ENCODE data around the gene ATXN1. TPM values are rescaled to one million over a fixed set of nuclear protein-coding genes. Genes with fewer than 3 reads are reported as not detected.

The ATXN1 gene
- polyA plus RNA-seq, 1 donor (not counting 4 experiments of a cell fraction or from before 2014, with no cell fraction given) = 9.7 TPM

DNA sequence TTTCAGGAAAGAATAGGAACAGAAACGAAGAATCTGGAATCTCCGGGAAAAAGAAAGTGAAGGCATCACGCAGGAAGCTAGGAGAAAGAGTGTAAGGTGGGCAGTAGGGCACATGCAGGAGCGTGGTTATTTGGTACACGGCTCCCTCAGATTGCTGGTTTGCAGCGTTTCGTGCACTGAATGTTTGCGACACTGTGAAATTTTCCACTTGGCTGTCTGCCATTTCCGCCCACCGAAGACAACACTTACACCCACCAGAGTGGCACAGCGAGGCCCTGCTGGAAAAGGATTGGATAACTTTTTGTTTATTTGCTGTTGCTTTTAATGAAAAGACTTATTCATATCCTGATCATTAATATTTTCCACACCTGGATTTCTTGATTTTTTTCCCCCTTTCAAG lies 274.6 kb downstream of the ATXN1 start:
- TF ChIP-seq, protein P1, sequence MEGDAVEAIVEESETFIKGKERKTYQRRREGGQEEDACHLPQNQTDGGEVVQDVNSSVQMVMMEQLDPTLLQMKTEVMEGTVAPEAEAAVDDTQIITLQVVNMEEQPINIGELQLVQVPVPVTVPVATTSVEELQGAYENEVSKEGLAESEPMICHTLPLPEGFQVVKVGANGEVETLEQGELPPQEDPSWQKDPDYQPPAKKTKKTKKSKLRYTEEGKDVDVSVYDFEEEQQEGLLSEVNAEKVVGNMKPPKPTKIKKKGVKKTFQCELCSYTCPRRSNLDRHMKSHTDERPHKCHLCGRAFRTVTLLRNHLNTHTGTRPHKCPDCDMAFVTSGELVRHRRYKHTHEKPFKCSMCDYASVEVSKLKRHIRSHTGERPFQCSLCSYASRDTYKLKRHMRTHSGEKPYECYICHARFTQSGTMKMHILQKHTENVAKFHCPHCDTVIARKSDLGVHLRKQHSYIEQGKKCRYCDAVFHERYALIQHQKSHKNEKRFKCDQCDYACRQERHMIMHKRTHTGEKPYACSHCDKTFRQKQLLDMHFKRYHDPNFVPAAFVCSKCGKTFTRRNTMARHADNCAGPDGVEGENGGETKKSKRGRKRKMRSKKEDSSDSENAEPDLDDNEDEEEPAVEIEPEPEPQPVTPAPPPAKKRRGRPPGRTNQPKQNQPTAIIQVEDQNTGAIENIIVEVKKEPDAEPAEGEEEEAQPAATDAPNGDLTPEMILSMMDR (optimal IDR thresholded peaks at IDR 0.05 in 1 of 3, IDR thresholded peaks at IDR 0.05 in 1 of 3, conservative IDR thresholded peaks at IDR 0.05 in 1 of 3; ENCODE audit: extremely low read depth in 1 of 3, insufficient read depth in 2 of 3, low read length in 3 of 3) = no peak
- no peak for TF ChIP-seq EZH2 (IDR thresholded peaks at IDR 0.05; ENCODE audit: low read length)
- H4K20me1 ChIP-seq (ENCODE audit: control insufficient read depth, extremely low read depth, insufficient read depth, low read length) = peaks cover 3% of the 10 kb centered on the region
- H3K27me3 ChIP-seq (ENCODE audit: control insufficient read depth, extremely low read depth, insufficient read depth, low read length) = no peaks in the 10 kb centered on the region
- no peak overlapping the region for H2AFZ ChIP-seq (ENCODE audit: control insufficient read depth, low read length)
- no peaks in the 10 kb centered on the region for H3K9me1 ChIP-seq (ENCODE audit: control insufficient read depth, extremely low read depth, insufficient read depth, low read length)
- H3K27ac ChIP-seq (ENCODE audit: control insufficient read depth, insufficient read depth, low read length) = no peak overlapping the region
- no peaks in the 10 kb centered on the region for H3K36me3 ChIP-seq (ENCODE audit: control insufficient read depth in 2 of 2, extremely low read depth in 1 of 2, insufficient read depth in 2 of 2, low read length in 2 of 2)
- peaks cover 3% of the 10 kb centered on the region for H3K4me1 ChIP-seq (ENCODE audit: control insufficient read depth, extremely low read depth, insufficient read depth, low read length)
- H3K9me3 ChIP-seq (ENCODE audit: control insufficient read depth, low read depth, low read length) = peaks cover 6% of the 10 kb centered on the region
- H3K4me2 ChIP-seq (ENCODE audit: control insufficient read depth, extremely low read depth, insufficient read depth, low read depth, low read length) = no peak overlapping the region
- dilution Hi-C loops (cut with MboI; ENCODE audit: extremely low pct_ligation_motif_present, low sequenced_read_pairs) = no loop called here
- FAIRE-seq = no peak
- no peak for DNase-seq (ENCODE audit: low read depth, low spot score)
- no peaks in the 10 kb centered on the region for H3K79me2 ChIP-seq (ENCODE audit: control insufficient read depth, insufficient read depth, low read length)
- H3K4me3 ChIP-seq (ENCODE audit: control insufficient read depth in 2 of 3, extremely low read depth in 1 of 3, insufficient read depth in 2 of 3, low read depth in 1 of 3, low read length in 3 of 3) = no peak overlapping the region
- H3K9ac ChIP-seq (ENCODE audit: control insufficient read depth, extremely low read depth, insufficient read depth, low read length) = no peak overlapping the region

DNA sequence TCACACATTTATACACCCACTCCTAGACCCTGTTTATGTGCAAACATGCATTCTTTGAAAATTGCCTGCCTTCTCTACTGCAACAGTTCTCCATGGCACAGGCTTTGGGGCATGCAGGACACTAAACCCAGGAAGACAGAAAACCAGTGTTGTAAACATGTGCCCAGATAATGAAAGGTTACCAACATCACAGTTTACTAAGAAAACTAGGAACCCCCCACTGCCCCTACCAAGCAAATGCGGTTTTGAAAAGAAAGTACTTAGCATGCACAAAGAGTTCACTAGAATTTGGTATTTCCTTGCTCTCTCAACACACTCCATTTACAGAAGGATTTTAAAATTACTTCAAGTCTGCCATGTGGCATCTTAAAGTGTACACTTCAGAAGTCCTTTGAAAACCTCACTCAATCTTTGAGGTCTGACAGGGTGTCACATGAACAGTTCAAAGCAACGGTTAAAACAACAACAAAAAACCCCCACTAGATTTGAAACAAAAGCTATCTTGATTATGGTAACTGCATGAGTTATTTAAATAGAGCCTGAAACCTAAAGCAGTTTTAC lies 277.9 kb downstream of the ATXN1 start:
- no peak overlapping the region for H2AFZ ChIP-seq (ENCODE audit: control insufficient read depth, low read length)

More for the DNA sequence above, 277.9 kb downstream of the ATXN1 start:
- Histone ChIP-seq H3K9ac (ENCODE audit: control insufficient read depth, extremely low read depth, insufficient read depth, low read length) (no peak overlapping the region), H3K27me3 (ENCODE audit: control insufficient read depth, extremely low read depth, insufficient read depth, low read length) (no peaks in the 10 kb centered on the region), H3K9me3 (ENCODE audit: control insufficient read depth, low read depth, low read length) (peaks cover 6% of the 10 kb centered on the region), H3K36me3 (ENCODE audit: control insufficient read depth in 2 of 2, extremely low read depth in 1 of 2, insufficient read depth in 2 of 2, low read length in 2 of 2) (no peaks in the 10 kb centered on the region), H3K4me2 (ENCODE audit: control insufficient read depth, extremely low read depth, insufficient read depth, low read depth, low read length) (no peak overlapping the region), H4K20me1 (ENCODE audit: control insufficient read depth, extremely low read depth, insufficient read depth, low read length) (no peaks in the 10 kb centered on the region), H3K9me1 (ENCODE audit: control insufficient read depth, extremely low read depth, insufficient read depth, low read length) (no peaks in the 10 kb centered on the region), H3K79me2 (ENCODE audit: control insufficient read depth, insufficient read depth, low read length) (no peaks in the 10 kb centered on the region), H3K4me1 (ENCODE audit: control insufficient read depth, extremely low read depth, insufficient read depth, low read length) (peaks cover 3% of the 10 kb centered on the region), H3K27ac (ENCODE audit: control insufficient read depth, insufficient read depth, low read length) (no peak overlapping the region), H3K4me3 (ENCODE audit: control insufficient read depth in 2 of 3, extremely low read depth in 1 of 3, insufficient read depth in 2 of 3, low read depth in 1 of 3, low read length in 3 of 3) (no peak overlapping the region)
- no peak for DNase-seq (ENCODE audit: low read depth, low spot score)
- dilution Hi-C loops (cut with MboI; ENCODE audit: extremely low pct_ligation_motif_present, low sequenced_read_pairs) = no loop called here
- no peak for FAIRE-seq
- no peak for TF ChIP-seq EZH2 (IDR thresholded peaks at IDR 0.05; ENCODE audit: low read length)
- TF ChIP-seq, protein P1 (optimal IDR thresholded peaks at IDR 0.05 in 1 of 3, IDR thresholded peaks at IDR 0.05 in 1 of 3, conservative IDR thresholded peaks at IDR 0.05 in 1 of 3; ENCODE audit: extremely low read depth in 1 of 3, insufficient read depth in 2 of 3, low read length in 3 of 3) = no peak

Data from keratinocyte (primary cell).